Osteoblast (primary cell): ENCODE results near the gene EFNA2. TPM values are rescaled to one million over a fixed set of nuclear protein-coding genes. Genes with fewer than 3 reads are reported as not detected.
A peak's percentile ranks its signal among the peaks of the same experiment; 100 is the strongest.

Experiments
- DNase-seq: peaks from one replicate; pipeline ENCODE4 v3.0.0; 2011; ENCODE audit warnings: low spot score, mixed read lengths; ENCODE audit not compliant: insufficient read length; ENCODE audit errors: missing footprints
- H2AFZ ChIP-seq: 2 replicates; pipeline ENCODE4 v1.6.0; 2011; ENCODE audit warnings: mild to moderate bottlenecking, low read length
- H3K27ac ChIP-seq: 2 replicates; pipeline ENCODE4 v1.5.1; 2011; ENCODE audit warnings: mild to moderate bottlenecking, low read depth, low read length, moderate library complexity
- H3K27me3 ChIP-seq: 2 replicates; pipeline ENCODE4 v1.6.0; 2012; ENCODE audit warnings: mild to moderate bottlenecking, control low read depth, inconsistent platforms, low read length, moderate library complexity; ENCODE audit not compliant: insufficient read depth
- H3K36me3 ChIP-seq: 2 replicates; pipeline ENCODE4 v1.5.1; 2011; ENCODE audit warnings: mild to moderate bottlenecking, low read length, control low read depth, moderate library complexity; ENCODE audit not compliant: insufficient read depth
- H3K4me1 ChIP-seq: 2 replicates; pipeline ENCODE4 v1.5.1; 2011; ENCODE audit warnings: mild to moderate bottlenecking, low read length, control low read depth, moderate library complexity; ENCODE audit not compliant: insufficient read depth
- H3K4me2 ChIP-seq: 2 replicates; pipeline ENCODE4 v1.6.0; 2011; ENCODE audit warnings: mild to moderate bottlenecking, low read length; ENCODE audit not compliant: insufficient read depth
- H3K4me3 ChIP-seq: fragments of 200-600 bp; sonication (generic); 3 replicates; pipeline ENCODE4 v1.5.1; 2012; ENCODE audit warnings: mild to moderate bottlenecking, low read length, inconsistent platforms; ENCODE audit not compliant: insufficient read depth
- H3K79me2 ChIP-seq: 2 replicates; pipeline ENCODE4 v1.6.0; 2012; ENCODE audit warnings: mild to moderate bottlenecking, low read length, control low read depth, inconsistent platforms; ENCODE audit not compliant: insufficient read depth
- H3K9me3 ChIP-seq: 2 replicates; pipeline ENCODE4 v1.5.1; 2011; ENCODE audit warnings: low read depth, low read length, control low read depth
- H4K20me1 ChIP-seq: 2 replicates; pipeline ENCODE4 v1.6.0; 2012; ENCODE audit warnings: mild to moderate bottlenecking, low read length, control low read depth; ENCODE audit not compliant: insufficient read depth
- CTCF ChIP-seq: IDR thresholded peaks from 2 replicates; pipeline ENCODE4 v1.5.1; 2011; ENCODE audit warnings: mild to moderate bottlenecking, low read depth, low read length, moderate library complexity; ENCODE audit errors: extremely low read depth
- total RNA-seq: library from RNA; depleted of rRNA; stranded (reverse); fragments of >200 nt; gene quantifications from 2 replicates; pipeline ENCODE4 v1.2.3, GENCODE V29; 2012

The EFNA2 gene
- total RNA-seq, 1 donor: not detected

DNA sequence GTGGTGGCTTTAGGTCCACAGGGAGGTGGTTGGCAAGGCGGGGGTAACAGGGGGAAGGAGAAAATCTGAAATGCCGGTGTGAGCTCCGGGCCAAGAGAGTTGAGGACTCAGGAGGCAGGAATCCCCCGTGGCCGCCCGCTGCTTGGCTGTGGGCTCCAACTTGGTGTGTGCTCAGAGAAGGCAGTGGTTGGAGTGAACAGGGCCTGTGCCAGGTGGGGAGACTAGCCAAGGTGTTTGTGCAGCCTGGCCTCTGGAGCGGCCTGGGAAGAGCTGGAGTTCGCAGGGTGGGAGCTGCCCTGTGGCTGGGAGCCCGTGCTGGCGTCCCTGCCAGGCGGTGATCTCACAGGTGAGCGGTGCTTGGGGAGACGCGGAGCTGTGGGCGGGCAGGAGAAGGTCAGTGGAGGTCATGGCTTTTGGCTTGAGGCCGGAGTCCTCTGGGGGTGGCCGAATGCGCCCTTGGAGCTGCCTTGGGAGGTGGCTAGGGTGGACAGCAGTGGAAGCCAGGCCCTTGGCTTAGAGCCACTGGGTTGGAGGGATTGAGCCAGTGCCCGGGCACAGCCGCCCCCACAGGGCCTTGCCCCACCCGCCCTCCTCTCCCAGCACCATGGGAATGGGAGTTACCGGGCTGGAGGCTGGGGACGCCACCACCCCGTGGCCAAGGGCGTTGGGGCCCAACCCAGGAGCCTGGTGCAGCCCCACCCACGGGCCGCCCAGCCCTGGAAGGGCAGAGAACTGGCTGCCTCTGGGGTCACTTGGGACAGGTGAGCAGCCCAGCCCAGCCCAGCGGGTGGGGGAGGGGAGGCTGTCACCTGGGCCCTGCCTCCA is 23.7 kb upstream of the EFNA2 start:
- peaks cover 49% of the 10 kb centered on the region for H3K4me1 ChIP-seq
- H3K9me3 ChIP-seq: no peaks in the 10 kb centered on the region
- peak overlapping the region; percentile 80 for H3K4me3 ChIP-seq
- no peak overlapping the region for H2AFZ ChIP-seq
- peak overlapping the region; percentile 93 for H3K27ac ChIP-seq
- peaks cover 14% of the 10 kb centered on the region for H3K36me3 ChIP-seq
- H3K4me2 ChIP-seq: peak overlapping the region; percentile 89
- peaks cover 10% of the 10 kb centered on the region for H3K79me2 ChIP-seq
- DNase-seq: peak; percentile 91
- H3K27me3 ChIP-seq: no peaks in the 10 kb centered on the region
- H4K20me1 ChIP-seq: peaks cover 23% of the 10 kb centered on the region
- no peak for TF ChIP-seq CTCF

- H4K20me1 ChIP-seq: peaks cover 16% of the 10 kb centered on the region
- H3K36me3 ChIP-seq: peaks cover 8% of the 10 kb centered on the region
- no peaks in the 10 kb centered on the region for H3K9me3 ChIP-seq
- H3K79me2 ChIP-seq: peaks cover 9% of the 10 kb centered on the region
- H3K27ac ChIP-seq: peak overlapping the region; percentile 93
- TF ChIP-seq CTCF: no peak
- no peaks in the 10 kb centered on the region for H3K27me3 ChIP-seq
- peaks cover 50% of the 10 kb centered on the region for H3K4me1 ChIP-seq
- peak overlapping the region; percentile 80 for H3K4me3 ChIP-seq
- no peak for DNase-seq
- H3K4me2 ChIP-seq: peak overlapping the region; percentile 89
- H2AFZ ChIP-seq: no peak overlapping the region
Measured at GRCh38 chr19:1262623-1263123, 23.0 kb upstream of the EFNA2 start.

- H4K20me1 ChIP-seq: peaks cover 11% of the 10 kb centered on the region
- no peak overlapping the region for H3K4me2 ChIP-seq
- no peak overlapping the region for H2AFZ ChIP-seq
- peaks cover 54% of the 10 kb centered on the region for H3K4me1 ChIP-seq
- peaks cover 2% of the 10 kb centered on the region for H3K36me3 ChIP-seq
- H3K27ac ChIP-seq: peak overlapping the region; percentile 93
- H3K9me3 ChIP-seq: no peaks in the 10 kb centered on the region
- TF ChIP-seq CTCF: no peak
- no peaks in the 10 kb centered on the region for H3K27me3 ChIP-seq
- no peak overlapping the region for H3K4me3 ChIP-seq
- no peak for DNase-seq
- peaks cover 11% of the 10 kb centered on the region for H3K79me2 ChIP-seq
Measured at GRCh38 chr19:1263188-1263587, 22.5 kb upstream of the EFNA2 start.
